PC-3 (cell line): ENCODE measurements around the gene FUS.

ENCODE experiments used
- EZH2 ChIP-seq: fragments of 300-600 bp; sonication (generic); IDR thresholded peaks from one replicate; pipeline ENCODE4 v1.6.1; 2017; ENCODE audit warnings: antibody characterized with exemption, mild to moderate bottlenecking, low read length; ENCODE audit not compliant: unreplicated experiment
- TF ChIP-seq, protein P1 (sequence below): fragments of 300-600 bp; sonication (generic); conservative IDR thresholded peaks from 2 replicates; pipeline ENCODE4 v1.5.1; 2017; ENCODE audit warnings: antibody characterized with exemption, low read depth, mild to moderate bottlenecking, low read length

DNA sequence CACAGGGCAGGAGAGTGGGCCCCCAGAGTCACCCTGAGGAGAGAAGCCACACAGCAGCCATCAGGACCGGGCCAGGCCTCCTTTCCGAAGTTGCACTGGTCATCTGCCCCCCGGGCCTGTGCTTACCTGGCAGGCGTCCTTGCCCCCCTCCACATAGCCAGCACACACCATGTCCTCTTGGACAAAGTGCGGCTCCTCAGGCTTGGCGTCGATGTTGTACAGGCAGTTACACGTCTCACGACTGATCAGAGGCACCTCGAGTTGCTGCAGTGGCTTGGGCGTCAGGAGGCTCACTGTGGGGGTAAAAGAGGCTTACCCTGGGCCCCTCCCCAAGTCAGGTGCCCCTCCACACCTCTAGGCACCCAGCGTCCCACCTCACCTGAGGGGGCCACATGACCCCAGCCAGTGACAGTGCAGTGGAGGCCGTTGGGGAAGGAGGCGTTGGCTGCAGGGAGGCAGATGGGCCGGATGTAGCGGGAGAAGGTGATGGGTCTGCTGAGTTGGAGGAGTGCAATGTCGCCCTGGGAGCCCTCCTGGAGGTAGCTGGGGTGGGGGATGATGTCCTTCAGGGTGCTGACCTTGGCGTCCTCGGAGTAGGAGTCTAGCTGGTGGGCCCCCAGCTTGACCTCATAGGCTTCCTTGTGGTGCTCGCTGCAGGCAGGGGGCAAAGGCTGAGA, 47.5 kb upstream of the FUS start:
- no peak for TF ChIP-seq EZH2
- TF ChIP-seq, protein P1, sequence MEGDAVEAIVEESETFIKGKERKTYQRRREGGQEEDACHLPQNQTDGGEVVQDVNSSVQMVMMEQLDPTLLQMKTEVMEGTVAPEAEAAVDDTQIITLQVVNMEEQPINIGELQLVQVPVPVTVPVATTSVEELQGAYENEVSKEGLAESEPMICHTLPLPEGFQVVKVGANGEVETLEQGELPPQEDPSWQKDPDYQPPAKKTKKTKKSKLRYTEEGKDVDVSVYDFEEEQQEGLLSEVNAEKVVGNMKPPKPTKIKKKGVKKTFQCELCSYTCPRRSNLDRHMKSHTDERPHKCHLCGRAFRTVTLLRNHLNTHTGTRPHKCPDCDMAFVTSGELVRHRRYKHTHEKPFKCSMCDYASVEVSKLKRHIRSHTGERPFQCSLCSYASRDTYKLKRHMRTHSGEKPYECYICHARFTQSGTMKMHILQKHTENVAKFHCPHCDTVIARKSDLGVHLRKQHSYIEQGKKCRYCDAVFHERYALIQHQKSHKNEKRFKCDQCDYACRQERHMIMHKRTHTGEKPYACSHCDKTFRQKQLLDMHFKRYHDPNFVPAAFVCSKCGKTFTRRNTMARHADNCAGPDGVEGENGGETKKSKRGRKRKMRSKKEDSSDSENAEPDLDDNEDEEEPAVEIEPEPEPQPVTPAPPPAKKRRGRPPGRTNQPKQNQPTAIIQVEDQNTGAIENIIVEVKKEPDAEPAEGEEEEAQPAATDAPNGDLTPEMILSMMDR: no peak
